GM19351 (cell line): ENCODE results near the gene DRAM1.
"Not testable (repeated sequence)": the region's sequence is repeated elsewhere in the genome, so short reads cannot be mapped to it uniquely, and the experiment has no call there.

ENCODE experiments used
- ATAC-seq: cut with Tn5 transposase; IDR thresholded peaks from one replicate; pipeline ENCODE4 v1.9.1; 2021; ENCODE audit warnings: mild to moderate bottlenecking, moderate library complexity; ENCODE audit not compliant: unreplicated experiment

Gene DRAM1

DNA sequence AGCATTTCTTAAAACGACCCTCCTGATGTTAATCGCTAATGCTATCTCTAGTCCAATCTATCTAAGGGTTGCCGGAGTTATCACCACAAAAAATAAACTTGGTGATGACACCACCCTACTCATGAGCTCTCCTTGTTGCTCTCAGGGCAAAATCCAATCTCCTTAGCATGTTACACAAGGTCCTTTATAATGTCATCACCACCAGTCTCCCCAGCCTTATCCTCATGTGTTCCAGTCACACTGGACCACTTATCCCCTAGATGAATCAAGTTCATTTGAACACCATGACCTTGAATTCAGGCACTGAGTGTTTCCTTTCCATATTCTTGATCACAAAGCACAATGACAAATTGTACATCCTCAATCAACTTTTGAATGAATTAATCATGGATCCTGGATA lies 19.0 kb upstream of the DRAM1 start:
- ATAC-seq, result no peak

- ATAC-seq, result peak; percentile 47
Measured at GRCh38 chr12:101859664-101860607, 17.4 kb upstream of the DRAM1 start.

GRCh38 chr12:101861688-101862087 lies 15.7 kb upstream of the DRAM1 start:
- not testable (repeated sequence) for ATAC-seq

DNA sequence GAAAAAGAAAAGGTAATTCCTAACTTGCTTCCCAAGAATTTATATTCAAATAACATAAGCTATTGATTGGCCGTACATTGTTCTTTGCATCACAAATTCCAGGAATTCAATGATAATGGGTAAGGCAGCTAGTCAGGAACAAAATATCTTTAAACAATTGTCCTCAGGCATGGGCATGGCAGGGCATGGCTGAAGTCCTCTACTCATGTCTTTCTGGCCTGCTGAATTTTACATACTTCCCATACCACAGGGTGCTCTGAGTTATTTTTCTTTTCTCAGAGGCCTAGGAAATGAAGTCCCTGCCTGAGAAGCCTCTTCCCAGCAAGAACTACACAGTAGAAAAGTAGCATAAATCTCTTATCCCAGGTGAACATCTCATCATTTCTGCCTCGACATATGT lies 15.1 kb upstream of the DRAM1 start:
- ATAC-seq, result no peak

DNA sequence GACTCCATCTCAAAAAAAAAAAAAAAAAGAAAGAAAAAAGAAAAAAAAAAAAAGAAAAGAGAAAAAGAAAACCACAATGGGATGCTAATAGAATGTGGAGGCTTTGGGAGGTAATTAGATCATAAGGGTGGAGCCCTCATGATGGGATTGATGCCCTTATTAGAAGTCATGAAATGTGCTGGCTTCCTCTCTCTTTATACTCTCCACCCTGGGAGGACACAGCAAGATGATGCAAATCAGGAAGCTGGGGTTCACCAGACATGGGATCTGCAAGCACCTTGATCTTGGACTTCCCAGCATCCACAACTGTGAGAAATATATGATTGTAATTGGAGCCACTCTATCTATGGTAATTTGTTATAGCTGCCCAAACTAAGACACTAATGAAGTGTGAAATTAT lies 13.4 kb upstream of the DRAM1 start:
- ATAC-seq, result no peak

GRCh38 chr12:101866615-101867373 lies 10.6 kb upstream of the DRAM1 start:
- ATAC-seq, result no peak

GRCh38 chr12:101867619-101868018 lies 9.8 kb upstream of the DRAM1 start:
- not testable (repeated sequence) for ATAC-seq

DNA sequence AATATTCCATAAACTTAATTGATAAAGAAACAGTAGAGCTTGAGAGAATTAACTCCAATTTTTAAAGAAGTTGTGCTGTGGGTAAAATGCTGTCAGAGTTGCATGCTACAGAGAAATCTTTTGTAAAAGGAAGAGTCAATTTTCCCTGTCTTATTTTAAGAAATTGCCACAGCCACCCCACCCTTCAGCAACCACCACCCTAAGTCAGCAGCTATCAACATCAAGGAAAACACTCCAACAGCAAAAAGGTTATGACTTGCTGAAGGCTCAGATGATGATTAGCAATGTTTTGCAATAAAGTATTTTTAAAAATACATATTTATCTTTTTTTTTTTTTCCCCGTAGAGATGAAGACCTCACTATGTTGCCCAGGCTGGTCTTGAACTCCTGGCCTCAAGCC lies 6.5 kb upstream of the DRAM1 start:
- no peak for ATAC-seq

- no peak for ATAC-seq
Measured at GRCh38 chr12:101875162-101875561, 2.2 kb upstream of the DRAM1 start.

GRCh38 chr12:101876322-101876860 lies 989 bp upstream of the DRAM1 start:
- ATAC-seq, result no peak

DNA sequence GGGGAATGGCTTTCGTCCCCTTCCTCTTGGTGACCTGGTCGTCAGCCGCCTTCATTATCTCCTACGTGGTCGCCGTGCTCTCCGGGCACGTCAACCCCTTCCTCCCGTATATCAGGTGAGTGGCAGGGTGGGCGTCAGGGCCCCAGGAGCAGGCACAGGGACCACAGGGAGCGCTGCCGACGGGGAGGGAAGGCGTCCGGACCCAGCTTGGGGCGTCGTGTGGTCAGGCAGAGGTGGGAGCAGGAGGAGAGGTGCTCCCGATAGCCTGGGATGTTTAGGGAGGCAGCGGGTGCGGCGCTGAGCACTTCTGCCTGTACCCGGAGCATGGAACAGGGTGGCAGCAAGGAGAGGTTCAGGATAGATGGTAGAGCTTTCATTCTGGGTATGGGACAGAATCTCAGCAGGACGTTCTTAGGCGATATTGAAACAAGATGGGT lies 444 bp downstream of the DRAM1 start:
- peak; percentile 16 for ATAC-seq

DNA sequence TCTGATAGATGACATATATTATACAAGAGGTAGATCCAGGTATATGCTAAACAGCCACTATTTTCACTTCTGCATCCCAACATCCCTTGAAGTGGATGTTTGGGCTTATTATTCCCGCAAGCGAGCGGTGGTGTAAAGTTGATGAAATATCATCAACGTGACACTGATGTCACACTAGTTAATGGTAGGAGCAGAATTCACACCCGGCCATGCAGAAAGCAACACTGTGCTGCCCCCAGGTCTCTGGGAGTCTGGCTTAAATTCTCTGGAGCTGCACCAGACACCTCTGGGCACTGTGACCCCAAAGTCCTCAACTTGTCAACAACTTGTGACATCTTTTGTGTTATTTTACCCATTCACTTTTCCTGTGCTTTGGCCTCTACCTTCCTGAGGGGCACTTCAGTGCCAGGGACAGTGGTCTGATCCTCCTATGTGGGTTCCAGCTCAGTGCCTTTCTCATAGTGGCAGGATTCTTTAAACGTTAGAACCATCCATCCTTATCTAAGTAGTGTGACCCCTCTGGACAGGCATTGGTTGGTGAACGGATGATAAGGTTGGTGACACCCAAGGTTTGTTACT lies 952 bp downstream of the DRAM1 start:
- ATAC-seq, result peak; percentile 16

DNA sequence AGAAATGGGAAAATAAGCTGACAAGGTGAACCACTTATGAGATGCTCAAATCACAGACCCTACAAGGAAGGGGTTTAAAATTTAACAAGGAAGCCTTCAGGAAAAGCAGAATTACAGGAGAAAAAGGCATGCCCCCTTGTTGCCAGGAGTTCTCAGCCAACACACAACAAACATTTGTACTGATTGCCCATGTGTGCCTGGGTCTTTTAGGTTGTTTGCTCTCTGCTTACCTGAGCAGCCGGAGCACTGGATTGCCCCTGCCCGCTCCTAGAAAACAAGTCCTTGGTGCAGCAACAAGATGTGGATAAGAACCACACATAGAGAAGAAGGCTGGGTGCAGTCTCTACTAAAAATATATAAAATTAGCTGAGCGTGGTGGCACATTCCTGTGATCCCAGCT lies 3.4 kb downstream of the DRAM1 start:
- no peak for ATAC-seq

- no peak for ATAC-seq
Measured at GRCh38 chr12:101881228-101881627, 3.8 kb downstream of the DRAM1 start.

DNA sequence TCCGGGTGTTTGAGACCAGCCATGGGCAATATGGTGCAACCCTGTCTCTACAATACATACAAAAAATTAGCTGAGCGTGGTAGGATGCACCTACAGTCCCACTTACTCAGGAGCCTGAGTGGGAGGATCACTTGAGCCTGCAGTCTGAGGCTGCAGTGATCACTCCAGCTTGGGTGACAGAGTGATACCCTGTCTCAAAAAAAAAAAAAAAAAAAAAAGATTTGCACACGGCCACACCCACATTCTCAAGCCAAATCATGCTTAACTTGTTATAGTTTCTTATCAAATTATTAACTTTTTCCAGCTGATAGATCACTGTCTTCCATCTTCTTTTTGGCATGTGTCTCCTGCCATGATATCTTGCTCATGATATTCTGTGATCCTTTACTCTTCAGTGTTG lies 6.8 kb downstream of the DRAM1 start:
- ATAC-seq, result no peak

DNA sequence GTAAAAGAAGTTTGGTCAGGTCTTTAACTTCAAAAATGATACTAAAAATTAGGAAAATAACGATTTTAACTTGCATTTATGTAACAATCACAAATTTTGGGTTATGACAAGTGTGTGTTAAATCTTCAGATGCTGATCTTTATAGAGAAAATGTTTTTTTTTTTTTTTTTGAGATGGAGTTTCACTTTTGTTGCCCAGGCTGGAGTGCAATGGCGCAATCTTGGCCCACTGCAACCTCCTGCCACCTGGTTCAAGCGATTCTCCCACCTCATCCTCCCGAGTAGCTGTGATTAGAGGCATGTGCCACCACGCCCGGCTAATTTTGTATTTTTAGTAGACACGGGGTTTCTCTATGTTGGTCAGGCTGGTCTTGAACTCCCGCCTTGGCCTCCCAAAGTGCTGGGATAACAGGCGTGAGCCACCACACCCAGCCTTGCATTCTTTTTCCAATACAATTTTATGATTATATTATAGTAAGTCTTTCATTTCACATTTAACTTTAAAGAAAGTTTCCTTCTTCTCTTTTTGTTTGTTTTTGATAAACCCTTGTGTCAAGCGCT lies 7.5 kb downstream of the DRAM1 start:
- not testable (repeated sequence) for ATAC-seq

DNA sequence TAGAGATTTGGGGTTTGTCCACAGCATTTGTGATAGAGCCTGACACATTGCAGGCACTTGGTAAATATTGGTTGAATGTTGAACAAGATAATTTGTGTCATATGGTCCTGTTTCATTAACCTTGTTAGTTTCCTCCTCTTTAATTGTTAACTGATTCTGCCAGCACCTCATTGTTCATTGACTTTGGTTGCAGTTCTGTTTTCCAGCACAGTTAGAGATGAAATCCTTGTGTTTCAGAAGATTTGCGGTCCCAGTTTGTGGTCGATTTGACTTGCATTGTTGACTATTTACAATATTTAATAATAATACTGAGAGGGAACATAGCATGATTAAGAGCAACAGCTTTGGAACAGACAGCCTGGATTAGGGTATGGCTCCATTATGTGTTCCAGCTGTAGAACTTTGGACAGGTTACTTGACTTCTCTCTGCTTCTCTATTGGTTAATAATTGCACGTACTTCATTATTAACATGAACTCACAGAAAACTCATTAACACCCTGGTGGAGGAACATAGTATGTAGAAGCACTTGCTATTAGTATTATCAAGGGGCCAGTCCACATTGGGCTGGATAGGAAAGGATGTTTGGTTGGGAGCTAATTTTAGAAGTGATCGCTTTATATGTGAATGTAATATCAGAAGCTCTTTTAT lies 8.7 kb downstream of the DRAM1 start:
- no peak for ATAC-seq

DNA sequence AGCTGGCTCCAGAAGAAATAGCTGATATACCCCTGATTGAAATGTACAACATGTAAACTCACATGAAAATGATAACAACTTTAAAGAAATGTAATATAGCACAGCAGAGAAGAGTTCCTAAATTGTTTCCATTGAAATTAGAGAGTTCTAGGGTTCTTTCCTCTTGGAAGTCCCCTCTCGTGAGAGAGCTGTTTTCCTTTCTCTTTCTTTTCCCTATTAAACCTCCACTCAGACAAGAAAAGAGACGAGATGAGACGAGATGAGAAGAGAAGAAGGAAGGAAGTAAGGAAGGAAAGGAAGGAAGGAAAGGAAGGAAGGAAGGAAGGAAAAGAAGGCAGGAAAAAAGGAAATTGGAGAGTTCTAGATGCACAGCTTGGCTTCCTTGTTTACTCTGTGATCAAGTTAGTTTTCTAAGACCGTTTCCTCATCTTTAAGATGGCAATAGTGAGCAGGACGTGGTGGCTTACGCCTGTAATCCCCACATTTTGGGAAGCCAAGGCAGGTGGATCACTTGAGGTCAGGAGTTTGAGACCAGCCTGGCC lies 11.9 kb downstream of the DRAM1 start:
- ATAC-seq, result no peak

DNA sequence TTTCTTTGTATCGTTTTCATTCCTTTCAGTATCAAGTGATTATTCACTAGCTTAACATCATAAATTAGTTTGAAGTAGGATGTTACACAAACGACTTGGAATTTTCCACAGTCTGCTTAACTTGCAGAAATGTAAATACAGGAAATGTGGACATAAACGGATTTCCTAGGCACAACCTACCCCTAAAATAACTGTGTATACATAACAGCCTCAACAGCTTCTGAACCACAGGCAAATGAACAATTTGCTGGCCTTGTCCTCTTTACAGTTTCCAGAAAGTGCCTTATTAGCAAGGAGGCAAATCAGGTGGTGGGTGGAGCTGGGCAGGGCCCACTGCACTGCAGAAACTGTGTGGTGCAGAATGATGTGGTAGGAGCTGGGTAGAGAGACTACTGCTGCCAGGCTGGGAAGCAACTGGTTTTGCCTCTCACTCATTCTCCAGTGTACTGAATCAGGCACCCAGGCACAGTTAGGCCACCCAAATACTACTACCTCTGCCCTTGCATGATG lies 14.1 kb downstream of the DRAM1 start:
- peak; percentile 83 for ATAC-seq

DNA sequence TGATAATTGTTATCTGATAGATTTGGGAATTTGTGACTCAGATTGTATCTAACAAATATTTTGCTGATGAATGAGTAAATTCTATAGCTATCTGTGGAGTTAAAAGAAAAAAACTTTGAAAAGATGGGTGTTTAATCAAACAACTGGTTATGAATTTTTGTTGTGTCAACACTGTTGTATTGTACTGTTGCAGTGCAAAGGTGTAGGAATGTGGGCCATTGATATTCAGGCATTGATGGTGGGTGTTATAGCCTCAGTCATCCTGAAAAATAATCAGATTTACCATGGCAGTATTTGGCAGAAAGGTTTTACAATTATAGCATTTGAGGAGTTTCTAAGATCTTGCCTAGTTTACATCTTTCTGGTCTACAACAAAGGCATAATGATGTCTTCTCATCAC lies 15.4 kb downstream of the DRAM1 start:
- no peak for ATAC-seq
